RWPE1 (cell line): ENCODE data around the gene RASL10B.

Experiments used
- CTCF ChIA-PET: fragments of 350-600 bp; sonication (Branson Sonifier 250); formaldehyde crosslinking; extraction: SDS; loops from one replicate; lab custom pipeline; 2021; lab: Yijun Ruan, JAX
- POLR2A ChIA-PET: fragments of 400-600 bp; formaldehyde crosslinking; extraction: SDS; loops from one replicate; lab custom pipeline; 2020; ENCODE audit warnings: antibody characterized with exemption; ENCODE audit not compliant: low non-redundant PET; lab: Yijun Ruan, JAX
- DNase-seq: peaks from one replicate; pipeline ENCODE4 v3.0.0; 2012; ENCODE audit warnings: low spot score
- H3K27ac ChIP-seq: fragments of 450-650 bp; 2 replicates; pipeline ENCODE4 v1.5.1; 2017
- CTCF ChIP-seq: fragments of 450-650 bp; conservative IDR thresholded peaks from 2 replicates; pipeline ENCODE4 v1.5.1; 2017; ENCODE audit warnings: low read depth, mild to moderate bottlenecking

Gene RASL10B

GRCh38 chr17:35725802-35726126, 5.7 kb upstream of the RASL10B start:
- POLR2A ChIA-PET, result no interaction called here
- no peak overlapping the region for H3K27ac ChIP-seq
- no peak for TF ChIP-seq CTCF
- DNase-seq, result no peak
- CTCF ChIA-PET, result interaction anchor here (0.6 to 1.3 kb wide), 3 partner anchors 22 to 129 kb away, joined by 3 to 4 read pairs (median 3); no protein-coding TSS in a partner anchor

GRCh38 chr17:35726127-35726952, 5.1 kb upstream of the RASL10B start:
- no peak for TF ChIP-seq CTCF
- POLR2A ChIA-PET, result no interaction called here
- peak; percentile 71 for DNase-seq
- peak overlapping the region; percentile 50 for H3K27ac ChIP-seq
- CTCF ChIA-PET, result interaction anchor here (0.6 to 2.4 kb wide), 5 partner anchors 9 to 257 kb away, joined by 3 to 7 read pairs (median 3); no protein-coding TSS in a partner anchor

GRCh38 chr17:35726953-35727460, 4.4 kb upstream of the RASL10B start:
- TF ChIP-seq CTCF, result no peak
- H3K27ac ChIP-seq, result peak overlapping the region; percentile 50
- ChIA-PET CTCF (interaction anchor here (0.5 to 2.4 kb wide), 3 partner anchors 9 to 258 kb away, joined by 3 to 7 read pairs (median 3); no protein-coding TSS in a partner anchor), POLR2A (no interaction called here)
- no peak for DNase-seq

GRCh38 chr17:35727635-35728034, 3.8 kb upstream of the RASL10B start:
- TF ChIP-seq CTCF, result no peak
- no peak overlapping the region for H3K27ac ChIP-seq
- ChIA-PET POLR2A (no interaction called here), CTCF (interaction anchor here (0.5 to 2.4 kb wide), 2 partner anchors 10 to 115 kb away, joined by 3 to 7 read pairs; no protein-coding TSS in a partner anchor)
- DNase-seq, result no peak

GRCh38 chr17:35728551-35728950, 2.9 kb upstream of the RASL10B start:
- H3K27ac ChIP-seq, result no peak overlapping the region
- CTCF ChIA-PET, result interaction anchor here (2.4 kb wide), 1 partner anchor 11 kb away, joined by 7 read pairs; no protein-coding TSS in a partner anchor
- POLR2A ChIA-PET, result no interaction called here
- no peak for TF ChIP-seq CTCF
- DNase-seq, result no peak

GRCh38 chr17:35729405-35729833, 2.0 kb upstream of the RASL10B start:
- ChIA-PET CTCF (interaction anchor here (0.7 kb wide), 1 partner anchor 18 kb away, joined by 3 read pairs; no protein-coding TSS in a partner anchor), POLR2A (no interaction called here)
- no peak overlapping the region for H3K27ac ChIP-seq
- no peak for TF ChIP-seq CTCF
- no peak for DNase-seq
